Smooth muscle cell (in vitro differentiated cells): Measurements from ENCODE around the gene CALN1. TPM values are rescaled to one million over a fixed set of nuclear protein-coding genes. Genes with fewer than 3 reads are reported as not detected.

Experiments used
- DNase-seq: peaks from one replicate; lab custom pipeline; 2025; ENCODE audit not compliant: unreplicated experiment; lab: John Stamatoyannopoulos, UW
- H2AFZ ChIP-seq: fragments of 200-600 bp; sonication (generic); 2 replicates; pipeline ENCODE4 v1.6.0; 2016; ENCODE audit warnings: antibody characterized with exemption, low read depth, mild to moderate bottlenecking
- H3F3A ChIP-seq: fragments of 200-600 bp; sonication (generic); 2 replicates; pipeline ENCODE4 v1.6.0; 2017; ENCODE audit warnings: antibody characterized with exemption, low read depth
- H3K27ac ChIP-seq: fragments of 200-600 bp; sonication (generic); 2 replicates; pipeline ENCODE4 v1.5.1; 2016; ENCODE audit warnings: low read depth, mild to moderate bottlenecking
- H3K27me3 ChIP-seq: fragments of 200-600 bp; sonication (generic); 2 replicates; pipeline ENCODE4 v1.6.1; 2016; ENCODE audit warnings: low read depth, mild to moderate bottlenecking
- H3K36me3 ChIP-seq: fragments of 200-600 bp; sonication (generic); 2 replicates; pipeline ENCODE4 v1.5.1; 2016; ENCODE audit warnings: low read depth
- H3K4me1 ChIP-seq: fragments of 200-600 bp; sonication (generic); 2 replicates; pipeline ENCODE4 v1.5.1; 2016; ENCODE audit warnings: low read depth
- H3K4me2 ChIP-seq: fragments of 200-600 bp; sonication (generic); 2 replicates; pipeline ENCODE4 v1.6.0; 2016; ENCODE audit warnings: mild to moderate bottlenecking
- H3K4me3 ChIP-seq: fragments of 200-600 bp; sonication (generic); 2 replicates; pipeline ENCODE4 v1.5.1; 2016; ENCODE audit warnings: mild to moderate bottlenecking
- H3K79me2 ChIP-seq: fragments of 200-600 bp; sonication (generic); 2 replicates; pipeline ENCODE4 v1.6.0; 2016; ENCODE audit warnings: low read depth, mild to moderate bottlenecking
- H3K9ac ChIP-seq: fragments of 200-600 bp; sonication (generic); 2 replicates; pipeline ENCODE4 v1.6.0; 2016; ENCODE audit warnings: low read depth
- H3K9me3 ChIP-seq: fragments of 200-600 bp; sonication (generic); replicated peaks from 2 replicates; pipeline ENCODE4 v1.5.1; 2016; ENCODE audit warnings: low read depth
- H4K20me1 ChIP-seq: fragments of 200-600 bp; sonication (generic); 2 replicates; pipeline ENCODE4 v1.6.0; 2016; ENCODE audit warnings: low read depth
- WGBS: methylation state at CpG from one replicate; pipeline ENCODE4 v1.1.7; 2016; ENCODE audit warnings: low lambda C conversion rate; 5-methylcytosine and 5-hydroxymethylcytosine counted together
- polyA plus RNA-seq: library from polyadenylated mRNA; unstranded; fragments of >200 nt; fragmentation: Nextera tagmentation; extraction: Ambion mirVana; gene quantifications from 2 replicates; pipeline ENCODE4 v1.2.1, GENCODE V29; 2016
- total RNA-seq: library from RNA; depleted of rRNA; stranded (reverse); fragments of >200 nt; gene quantifications from 2 replicates; pipeline ENCODE4 v1.2.3, GENCODE V29; 2014
- TF ChIP-seq, protein P1 (sequence below): fragments of 200-600 bp; sonication (generic); IDR thresholded peaks from 2 replicates; pipeline ENCODE4 v1.5.1; 2017; ENCODE audit warnings: borderline replicate concordance, mild to moderate bottlenecking, antibody characterized with exemption; ENCODE audit not compliant: insufficient read depth, poor library complexity, severe bottlenecking

The CALN1 gene
- total and polyA plus RNA-seq, 2 experiments from 2014 or later = not detected

DNA sequence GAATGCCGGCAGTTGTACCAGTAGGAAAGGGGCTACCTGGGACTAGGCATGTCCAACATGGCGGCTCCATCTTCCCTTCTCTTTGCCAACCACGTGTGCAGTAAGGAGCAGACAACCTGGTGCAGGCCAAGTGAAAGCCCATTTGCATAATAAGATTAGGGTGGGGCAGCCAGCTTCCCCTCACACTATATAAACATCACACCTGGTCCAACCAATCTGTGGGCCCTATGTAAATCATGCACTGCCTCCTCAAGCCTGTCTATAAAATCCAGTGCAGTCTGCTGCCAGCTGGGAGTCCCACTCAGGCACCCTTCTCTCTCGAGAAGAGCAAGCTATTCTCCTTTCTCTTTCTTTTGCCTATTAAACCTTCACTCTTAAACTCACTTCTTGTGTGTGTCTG is 429.3 kb downstream of the CALN1 start:
- peaks cover 9% of the 10 kb centered on the region for H3K27me3 ChIP-seq
- no peak overlapping the region for H3K9ac ChIP-seq
- H3K9me3 ChIP-seq = no peaks in the 10 kb centered on the region
- no peak overlapping the region for H2AFZ ChIP-seq
- DNase-seq = no peak
- H4K20me1 ChIP-seq = no peaks in the 10 kb centered on the region
- TF ChIP-seq, protein P1, sequence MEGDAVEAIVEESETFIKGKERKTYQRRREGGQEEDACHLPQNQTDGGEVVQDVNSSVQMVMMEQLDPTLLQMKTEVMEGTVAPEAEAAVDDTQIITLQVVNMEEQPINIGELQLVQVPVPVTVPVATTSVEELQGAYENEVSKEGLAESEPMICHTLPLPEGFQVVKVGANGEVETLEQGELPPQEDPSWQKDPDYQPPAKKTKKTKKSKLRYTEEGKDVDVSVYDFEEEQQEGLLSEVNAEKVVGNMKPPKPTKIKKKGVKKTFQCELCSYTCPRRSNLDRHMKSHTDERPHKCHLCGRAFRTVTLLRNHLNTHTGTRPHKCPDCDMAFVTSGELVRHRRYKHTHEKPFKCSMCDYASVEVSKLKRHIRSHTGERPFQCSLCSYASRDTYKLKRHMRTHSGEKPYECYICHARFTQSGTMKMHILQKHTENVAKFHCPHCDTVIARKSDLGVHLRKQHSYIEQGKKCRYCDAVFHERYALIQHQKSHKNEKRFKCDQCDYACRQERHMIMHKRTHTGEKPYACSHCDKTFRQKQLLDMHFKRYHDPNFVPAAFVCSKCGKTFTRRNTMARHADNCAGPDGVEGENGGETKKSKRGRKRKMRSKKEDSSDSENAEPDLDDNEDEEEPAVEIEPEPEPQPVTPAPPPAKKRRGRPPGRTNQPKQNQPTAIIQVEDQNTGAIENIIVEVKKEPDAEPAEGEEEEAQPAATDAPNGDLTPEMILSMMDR = no peak
- H3K79me2 ChIP-seq = no peaks in the 10 kb centered on the region
- H3K27ac ChIP-seq = no peak overlapping the region
- H3F3A ChIP-seq = no peaks in the 10 kb centered on the region
- WGBS = 83% methylated on average over 4 of the region's 4 CpGs
- H3K36me3 ChIP-seq = no peaks in the 10 kb centered on the region
- H3K4me2 ChIP-seq = no peak overlapping the region
- H3K4me3 ChIP-seq = no peak overlapping the region
- no peaks in the 10 kb centered on the region for H3K4me1 ChIP-seq

DNA sequence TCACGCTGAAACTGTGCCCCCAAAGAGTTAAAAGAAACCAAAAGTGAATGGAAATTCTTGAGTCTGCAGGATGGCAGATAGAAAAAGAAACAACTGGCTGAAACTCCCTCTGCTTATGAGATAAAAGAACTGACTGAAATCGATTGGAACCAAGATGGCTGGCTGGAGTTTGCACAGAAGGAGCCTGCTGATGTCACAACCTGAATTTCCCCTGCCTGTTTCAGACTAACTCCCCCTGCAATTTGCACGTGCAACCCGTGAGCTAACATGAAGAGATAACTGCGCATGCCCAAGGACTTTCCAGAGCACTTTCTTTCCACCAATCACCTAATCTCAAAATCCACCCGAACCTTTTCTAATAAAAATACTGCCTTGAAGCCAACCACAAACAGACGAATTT is 435.5 kb downstream of the CALN1 start:
- H3K27ac ChIP-seq = no peak overlapping the region

DNA sequence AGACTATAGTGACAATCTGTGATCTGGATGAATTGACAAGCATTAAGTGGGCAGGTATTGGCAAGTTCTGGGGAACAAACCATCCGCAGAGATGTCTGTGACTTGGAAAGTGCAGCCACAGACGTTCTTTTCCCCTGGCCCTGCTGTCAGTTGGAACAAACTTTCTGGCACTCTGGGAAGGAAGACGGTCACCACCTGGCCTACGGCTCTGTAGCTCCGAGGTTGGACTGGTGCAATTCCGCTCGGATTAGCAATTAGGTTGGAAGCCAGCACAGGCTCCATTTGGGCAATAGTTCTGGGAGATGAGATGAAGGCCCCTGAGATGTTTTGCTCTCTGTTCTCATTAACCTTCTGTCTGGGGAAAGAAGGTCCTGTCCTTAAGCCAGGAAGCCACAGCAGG is 437.5 kb downstream of the CALN1 start:
- Histone ChIP-seq H3K9ac (no peak overlapping the region), H3K4me3 (no peak overlapping the region), H3K27me3 (peaks cover 5% of the 10 kb centered on the region), H3K4me1 (no peaks in the 10 kb centered on the region), H3K79me2 (no peaks in the 10 kb centered on the region), H2AFZ (no peak overlapping the region), H3K9me3 (no peaks in the 10 kb centered on the region), H3F3A (no peaks in the 10 kb centered on the region), H3K4me2 (no peak overlapping the region), H4K20me1 (no peaks in the 10 kb centered on the region), H3K27ac (no peak overlapping the region), H3K36me3 (no peaks in the 10 kb centered on the region)
- TF ChIP-seq, protein P1 = no peak
- WGBS = 89% methylated on average over 7 of the region's 7 CpGs
- DNase-seq = no peak

More for the DNA sequence above, 435.5 kb downstream of the CALN1 start:
- Histone ChIP-seq H3K36me3 (no peaks in the 10 kb centered on the region), H3K4me3 (no peak overlapping the region), H3K4me1 (no peaks in the 10 kb centered on the region), H3K79me2 (no peaks in the 10 kb centered on the region), H4K20me1 (no peaks in the 10 kb centered on the region), H3K9me3 (no peaks in the 10 kb centered on the region), H3K4me2 (no peak overlapping the region), H3K9ac (no peak overlapping the region), H3K27me3 (peaks cover 6% of the 10 kb centered on the region), H3F3A (no peaks in the 10 kb centered on the region), H2AFZ (no peak overlapping the region)
- TF ChIP-seq, protein P1 = no peak
- 81% methylated on average over 7 of the region's 7 CpGs for WGBS
- DNase-seq = no peak

DNA sequence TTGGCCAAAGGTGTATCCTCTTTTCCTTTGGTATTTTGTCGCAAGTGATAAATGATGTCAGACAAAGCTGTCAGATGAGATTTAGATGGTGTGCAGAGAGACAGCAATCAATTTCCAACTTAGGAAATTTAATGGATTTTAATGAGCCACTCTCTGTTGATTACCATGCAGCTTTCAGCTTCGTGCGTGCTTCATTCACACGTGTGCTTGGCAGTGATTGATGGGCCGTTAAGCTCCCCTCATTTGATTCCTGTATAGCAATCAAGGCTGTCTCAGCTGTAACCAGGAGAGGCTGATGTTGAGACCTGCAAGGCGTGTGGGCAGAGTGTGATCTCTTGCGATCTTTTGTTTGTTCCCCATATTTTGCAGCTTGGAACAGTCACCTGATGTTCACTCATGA is 439.6 kb downstream of the CALN1 start:
- Histone ChIP-seq H3K27ac (no peak overlapping the region), H2AFZ (no peak overlapping the region), H3K4me3 (no peak overlapping the region), H3F3A (no peaks in the 10 kb centered on the region), H3K27me3 (peaks cover 5% of the 10 kb centered on the region), H3K4me2 (no peak overlapping the region), H3K4me1 (no peaks in the 10 kb centered on the region), H3K9me3 (no peaks in the 10 kb centered on the region), H4K20me1 (no peaks in the 10 kb centered on the region), H3K79me2 (no peaks in the 10 kb centered on the region), H3K9ac (no peak overlapping the region), H3K36me3 (no peaks in the 10 kb centered on the region)
- TF ChIP-seq, protein P1 = no peak
- DNase-seq = no peak
- 80% methylated on average over 7 of the region's 7 CpGs for WGBS
